Endothelial cell of umbilical vein (primary cell): ENCODE data around the gene SLC2A11. TPM values are rescaled to one million over a fixed set of nuclear protein-coding genes. Genes with fewer than 3 reads are reported as not detected.

Experiments used
- BruUV-seq: library from RNA; stranded (reverse); fragments of 400-500 nt; replicated peaks from 2 replicates; lab custom pipeline; 2021; lab: Mats Ljungman, UMichigan
- CTCF ChIA-PET: fragments of 300-600, 350-600 bp; sonication (Branson Sonifier 250); formaldehyde crosslinking; loops from one replicate; lab custom pipeline; 2021; ENCODE audit warnings: antibody characterized with exemption, inconsistent platforms; lab: Charles Lee
- POLR2A ChIA-PET: fragments of 300-600, 350-600 bp; sonication (Branson Sonifier 250); formaldehyde crosslinking; loops from one replicate; lab custom pipeline; 2021; ENCODE audit warnings: antibody characterized with exemption, inconsistent platforms; lab: Charles Lee
- DNase-seq: peaks from one replicate; pipeline ENCODE4 v3.0.0-alpha.2; 2011; ENCODE audit warnings: low read depth, low spot score
- FAIRE-seq: peaks from 2 replicates; lab custom pipeline; 2011; peaks lifted over from hg19 to GRCh38; lab: Jason Lieb, UNC
- H2AFZ ChIP-seq: 2 replicates; pipeline ENCODE4 v1.6.0; 2012; ENCODE audit warnings: low read depth, low read length, control low read depth, inconsistent platforms
- H3K27ac ChIP-seq: 2 replicates; pipeline ENCODE4 v1.5.1; 2011; ENCODE audit warnings: low read depth, mild to moderate bottlenecking, control low read depth, low read length, moderate library complexity; ENCODE audit not compliant: insufficient read depth
- H3K27me3 ChIP-seq, 2 experiments: 2 replicates each; pipeline versions ENCODE4 v1.6.0 to v1.6.1; 2011; ENCODE audit warnings: low read length in 2 of 2, mixed read lengths in 1 of 2; ENCODE audit not compliant: control insufficient read depth in 2 of 2, insufficient read depth in 2 of 2
- H3K36me3 ChIP-seq, 2 experiments: 2 replicates in 1 of 2; 3 replicates in 1 of 2; pipeline ENCODE4 v1.5.1; 2011; ENCODE audit warnings: low read length in 2 of 2, mild to moderate bottlenecking in 1 of 2, moderate library complexity in 1 of 2; ENCODE audit not compliant: control insufficient read depth in 2 of 2, insufficient read depth in 2 of 2; ENCODE audit errors: extremely low read depth in 1 of 2
- H3K4me1 ChIP-seq: 3 replicates; pipeline ENCODE4 v1.5.1; 2011; ENCODE audit warnings: mild to moderate bottlenecking, low read length; ENCODE audit not compliant: control insufficient read depth, insufficient read depth; ENCODE audit errors: extremely low read depth
- H3K4me2 ChIP-seq: 2 replicates; pipeline ENCODE4 v1.6.1; 2011; ENCODE audit warnings: low read length, control low read depth, mixed read lengths; ENCODE audit not compliant: insufficient read depth
- H3K4me3 ChIP-seq, 3 experiments: fragments of 200-600 bp in 1 of 3; sonication (generic), shearing (Covaris generic) in 1 of 3; replicated peaks in 1 of 3; 2 replicates each; pipeline ENCODE4 v1.5.1; 2011 to 2016; ENCODE audit warnings: control low read depth in 3 of 3, low read length in 3 of 3, mild to moderate bottlenecking in 2 of 3, inconsistent platforms in 1 of 3, low read depth in 1 of 3, moderate library complexity in 1 of 3; ENCODE audit not compliant: insufficient read depth in 1 of 3
- H3K79me2 ChIP-seq: 2 replicates; pipeline ENCODE4 v1.6.0; 2012; ENCODE audit warnings: low read length, inconsistent platforms; ENCODE audit not compliant: control insufficient read depth, insufficient read depth
- H3K9ac ChIP-seq: replicated peaks from 2 replicates; pipeline ENCODE3; 2011; ENCODE audit warnings: low read length, control low read depth; ENCODE audit not compliant: insufficient read depth; ENCODE audit errors: extremely low read depth
- H3K9me1 ChIP-seq: replicated peaks from 3 replicates; pipeline ENCODE4 v1.6.0; 2011; ENCODE audit warnings: mild to moderate bottlenecking, low read length; ENCODE audit not compliant: control insufficient read depth, insufficient read depth; ENCODE audit errors: extremely low read depth
- H3K9me3 ChIP-seq: replicated peaks from 2 replicates; pipeline ENCODE4 v1.5.1; 2012; ENCODE audit warnings: low read length, inconsistent platforms; ENCODE audit not compliant: control insufficient read depth, insufficient read depth
- H4K20me1 ChIP-seq: replicated peaks from 2 replicates; pipeline ENCODE3; 2011; ENCODE audit warnings: mild to moderate bottlenecking, low read length; ENCODE audit not compliant: control insufficient read depth, insufficient read depth; ENCODE audit errors: extremely low read depth
- EZH2 ChIP-seq: IDR thresholded peaks from 2 replicates; pipeline ENCODE4 v1.6.1; 2012; ENCODE audit warnings: borderline replicate concordance, low read depth, mild to moderate bottlenecking, moderate library complexity, low read length, inconsistent platforms; ENCODE audit not compliant: severe bottlenecking
- FOS ChIP-seq: IDR thresholded peaks from 2 replicates; pipeline ENCODE4 v1.6.1; 2011; ENCODE audit warnings: mild to moderate bottlenecking, low read length, moderate library complexity, borderline replicate concordance; ENCODE audit not compliant: insufficient read depth
- GATA2 ChIP-seq: IDR thresholded peaks from 2 replicates; pipeline ENCODE4 v1.7.0; 2011; ENCODE audit warnings: low read depth, mild to moderate bottlenecking, moderate library complexity, mixed read lengths, low read length; ENCODE audit not compliant: insufficient read length, insufficient read depth
- JUN ChIP-seq: IDR thresholded peaks from 2 replicates; pipeline ENCODE4 v1.6.1; 2011; ENCODE audit warnings: borderline replicate concordance, low read depth; ENCODE audit not compliant: insufficient read length, insufficient read depth
- MAX ChIP-seq: IDR thresholded peaks from 2 replicates; pipeline ENCODE4 v1.6.1; 2011; ENCODE audit not compliant: insufficient read depth, insufficient read length
- MYC ChIP-seq: IDR thresholded peaks from one replicate; pipeline ENCODE4 v1.6.1; 2011; ENCODE audit warnings: mild to moderate bottlenecking, low read depth, low read length
- POLR2A ChIP-seq: IDR thresholded peaks from 2 replicates; pipeline ENCODE4 v1.6.1; 2012; ENCODE audit warnings: low read depth, mild to moderate bottlenecking, control low read depth, low read length
- POLR2AphosphoS5 ChIP-seq: IDR thresholded peaks from 2 replicates; pipeline ENCODE4 v1.6.1; 2012; ENCODE audit warnings: low read depth, mild to moderate bottlenecking, control low read depth, low read length, moderate library complexity; ENCODE audit not compliant: insufficient read depth
- dilution Hi-C: fragments of 300-500 bp; cut with MboI; formaldehyde crosslinking; loops from one replicate; pipeline ENCODE4 v1.15.0; 2019; ENCODE audit warnings: low sequenced_read_pairs; ENCODE audit not compliant: extremely low pct_ligation_motif_present
- intact Hi-C: fragments of 100-400 bp; cut with micrococcal nuclease; formaldehyde crosslinking; loops from one replicate; pipeline ENCODE4 v1.10.0; 2022
- polyA plus RNA-seq, 4 experiments: library from polyadenylated mRNA; depleted of rRNA in 3 of 4; stranded (reverse) in 3 of 4; unstranded in 1 of 4; fragments of >200 nt; gene quantifications; 2 replicates each; pipeline versions ENCODE4 v1.2.1 to v1.2.3, GENCODE V29; 2011 to 2012; ENCODE audit warnings: missing spikeins in 1 of 4
- total RNA-seq: library from RNA; stranded (reverse); gene quantifications from 2 replicates; pipeline ENCODE4 v1.2.3, GENCODE V29; 2021
- TF ChIP-seq, protein P1 (sequence below), 2 donors: IDR thresholded peaks; 1 replicate in 1 of 2; 2 replicates in 1 of 2; pipeline ENCODE4 v1.5.1; 2011; ENCODE audit warnings: low read length in 2 of 2, mild to moderate bottlenecking in 2 of 2, moderate library complexity in 2 of 2, control low read depth in 1 of 2, inconsistent platforms in 1 of 2, low read depth in 1 of 2; ENCODE audit not compliant: insufficient read depth in 1 of 2; ENCODE audit errors: extremely low read depth in 1 of 2

Gene SLC2A11
- total and polyA plus RNA-seq, 2 donors (not counting 3 experiments of a cell fraction or from before 2014, with no cell fraction given) = 4.2 to 4.6 TPM

DNA sequence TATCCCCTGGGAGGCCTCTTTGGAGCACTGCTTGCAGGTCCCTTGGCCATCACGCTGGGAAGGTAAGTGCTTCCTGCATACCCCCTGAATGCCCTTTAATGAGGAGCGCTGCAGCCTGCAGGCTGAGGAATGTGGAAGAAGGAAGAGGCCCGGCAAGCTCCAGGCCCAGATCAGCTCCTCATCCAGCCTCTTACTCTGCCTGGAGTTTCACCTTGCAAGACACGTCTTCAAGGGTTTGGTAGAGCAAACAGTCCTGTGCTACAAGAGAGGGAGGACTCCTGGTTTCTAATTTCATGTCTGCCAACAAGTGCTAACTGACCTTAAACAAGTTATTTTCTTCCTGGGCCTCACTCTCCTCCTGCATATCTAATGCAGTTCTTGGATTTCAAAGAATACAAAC, 10.9 kb downstream of the SLC2A11 start:
- ChIA-PET CTCF (interaction anchor here (1.2 to 1.3 kb wide), 2 partner anchors 11 to 19 kb away, joined by 3 to 5 read pairs; partner anchors contain the start of gene SLC2A11), POLR2A (no interaction called here)
- Histone ChIP-seq H3K9me1 (no peaks in the 10 kb centered on the region), H3K9ac (no peak overlapping the region), H3K4me1 (no peaks in the 10 kb centered on the region), H2AFZ (no peak overlapping the region), H3K9me3 (no peaks in the 10 kb centered on the region), H3K79me2 (no peaks in the 10 kb centered on the region), H3K27me3 (no peaks in the 10 kb centered on the region), H4K20me1 (no peaks in the 10 kb centered on the region), H3K36me3 (no peaks in the 10 kb centered on the region), H3K4me2 (no peak overlapping the region), H3K4me3 (no peak overlapping the region), H3K27ac (no peak overlapping the region)
- dilution Hi-C loops (no loop called here), intact Hi-C loops (loop anchor here (10.0 kb wide), 1 partner anchor 306 kb away; no protein-coding TSS in a partner anchor)
- no TSS peak for BruUV-seq
- DNase-seq (no peak), FAIRE-seq (no peak)
- no peak for TF ChIP-seq MAX
- TF ChIP-seq POLR2AphosphoS5 = no peak
- TF ChIP-seq JUN = no peak
- no peak for TF ChIP-seq GATA2
- no peak for TF ChIP-seq POLR2A
- TF ChIP-seq, protein P1, sequence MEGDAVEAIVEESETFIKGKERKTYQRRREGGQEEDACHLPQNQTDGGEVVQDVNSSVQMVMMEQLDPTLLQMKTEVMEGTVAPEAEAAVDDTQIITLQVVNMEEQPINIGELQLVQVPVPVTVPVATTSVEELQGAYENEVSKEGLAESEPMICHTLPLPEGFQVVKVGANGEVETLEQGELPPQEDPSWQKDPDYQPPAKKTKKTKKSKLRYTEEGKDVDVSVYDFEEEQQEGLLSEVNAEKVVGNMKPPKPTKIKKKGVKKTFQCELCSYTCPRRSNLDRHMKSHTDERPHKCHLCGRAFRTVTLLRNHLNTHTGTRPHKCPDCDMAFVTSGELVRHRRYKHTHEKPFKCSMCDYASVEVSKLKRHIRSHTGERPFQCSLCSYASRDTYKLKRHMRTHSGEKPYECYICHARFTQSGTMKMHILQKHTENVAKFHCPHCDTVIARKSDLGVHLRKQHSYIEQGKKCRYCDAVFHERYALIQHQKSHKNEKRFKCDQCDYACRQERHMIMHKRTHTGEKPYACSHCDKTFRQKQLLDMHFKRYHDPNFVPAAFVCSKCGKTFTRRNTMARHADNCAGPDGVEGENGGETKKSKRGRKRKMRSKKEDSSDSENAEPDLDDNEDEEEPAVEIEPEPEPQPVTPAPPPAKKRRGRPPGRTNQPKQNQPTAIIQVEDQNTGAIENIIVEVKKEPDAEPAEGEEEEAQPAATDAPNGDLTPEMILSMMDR (IDR thresholded peaks at IDR 0.05; ENCODE audit: extremely low read depth in 1 of 2, insufficient read depth in 1 of 2, low read depth in 1 of 2, low read length in 2 of 2) = no peak
- TF ChIP-seq FOS = no peak
- no peak for TF ChIP-seq MYC
- no peak for TF ChIP-seq EZH2
